Stomach (tissue), 9 donors: ENCODE results near the gene MT1G. TPM values are rescaled to one million over a fixed set of nuclear protein-coding genes. Genes with fewer than 3 reads are reported as not detected.
A peak's percentile ranks its signal among the peaks of the same experiment; 100 is the strongest.

ENCODE experiments used
- DNase-seq, 2 donors: peaks; one replicate each; pipeline versions ENCODE4 v3.0.0 to v3.0.0-alpha.2; 2013 to 2019
- H3K27ac ChIP-seq, 5 donors: fragments of 200-600 bp in 4 of 5; sonication (generic) in 4 of 5; one replicate each; pipeline ENCODE4 v1.5.1; 2013 to 2019; ENCODE audit warnings: mild to moderate bottlenecking in 1 of 5, moderate library complexity in 1 of 5
- H3K27me3 ChIP-seq, 3 donors: fragments of 200-600 bp; sonication (generic); one replicate each; pipeline ENCODE4 v1.5.1; 2017 to 2019; ENCODE audit warnings: mixed run types in 1 of 3
- H3K36me3 ChIP-seq, 4 donors: fragments of 200-600 bp; sonication (generic); 1 replicate in 3 of 4; 2 replicates in 1 of 4; pipeline ENCODE4 v1.5.1; 2016 to 2019
- H3K4me1 ChIP-seq, 4 donors: fragments of 200-600 bp; sonication (generic); one replicate each; pipeline ENCODE4 v1.5.1; 2016 to 2019
- H3K4me3 ChIP-seq, 4 donors: fragments of 200-600 bp; sonication (generic) in 3 of 4; one replicate each; pipeline ENCODE4 v1.5.1; 2016 to 2019; ENCODE audit warnings: mild to moderate bottlenecking in 1 of 4
- H3K9me3 ChIP-seq, 4 donors: fragments of 200-600 bp; sonication (generic); one replicate each; pipeline ENCODE4 v1.5.1; 2016 to 2019
- CTCF ChIP-seq, 7 experiments: fragments of 450-650 bp in 4 of 7; fragments of 200-600 bp in 3 of 7; sonication (generic) in 3 of 7; IDR thresholded peaks; one replicate each; pipeline ENCODE4 v1.5.1; 2016 to 2019; ENCODE audit warnings: antibody characterized with exemption in 7 of 7, control low read depth in 2 of 7, mild to moderate bottlenecking in 1 of 7
- EP300 ChIP-seq: sonication (generic); formaldehyde crosslinking; IDR thresholded peaks from one replicate; pipeline ENCODE4 v1.6.1; 2017; ENCODE audit warnings: antibody characterized with exemption
- POLR2A ChIP-seq, 4 donors: fragments of 450-650 bp; IDR thresholded peaks; one replicate each; pipeline ENCODE4 v1.6.1; 2016; ENCODE audit warnings: antibody characterized with exemption in 4 of 4, control low read depth in 2 of 4, mild to moderate bottlenecking in 1 of 4, moderate library complexity in 1 of 4
- POLR2AphosphoS5 ChIP-seq, 3 donors: sonication (generic); formaldehyde crosslinking; IDR thresholded peaks; one replicate each; pipeline ENCODE4 v1.6.1; 2016; ENCODE audit warnings: antibody characterized with exemption in 3 of 3
- WGBS, 5 donors: extraction: QIAGEN DNeasy Blood & Tissue Kit in 3 of 5; methylation state at CpG; one replicate each; pipeline versions ENCODE4 v1.1.5 to v1.1.7; 2013 to 2018; 5-methylcytosine and 5-hydroxymethylcytosine counted together
- intact Hi-C: fragments of 100-400 bp; cut with DNase I; formaldehyde crosslinking; loops from one replicate; pipeline ENCODE4 v1.15.1; 2023; ENCODE audit warnings: low total_unique reads
- polyA plus RNA-seq, 3 donors: library from polyadenylated mRNA; stranded (reverse); fragments of 200-250 nt; gene quantifications; one replicate each; pipeline ENCODE4 v1.2.3, GENCODE V29; 2013
- total RNA-seq, 5 donors: library from RNA; depleted of rRNA; stranded (reverse); fragments of >200 nt; gene quantifications; one replicate each; pipeline versions ENCODE4 v1.1.0 to v1.2.3, GENCODE V29; 2014 to 2016
- donor health status: healthy with polysubstance abuse.
- donor health status: Bipolar disorder and iron deficiency.
- donor health status: healthy.

The MT1G gene
- total and polyA plus RNA-seq, 8 donors = 174 to 4,171 (median 873) TPM; not detected in 2

GRCh38 chr16:56637814-56638750 lies 29.8 kb downstream of the MT1G start, which contains the start of gene MT1A:
TSS of gene MT1A (plus strand) at chr16:56638666. CDS start at chr16:56638739, 73 bp downstream.
- peak within 1 kb of the TSS; percentile 60 to 85 (median 80) for H3K27ac ChIP-seq

DNA sequence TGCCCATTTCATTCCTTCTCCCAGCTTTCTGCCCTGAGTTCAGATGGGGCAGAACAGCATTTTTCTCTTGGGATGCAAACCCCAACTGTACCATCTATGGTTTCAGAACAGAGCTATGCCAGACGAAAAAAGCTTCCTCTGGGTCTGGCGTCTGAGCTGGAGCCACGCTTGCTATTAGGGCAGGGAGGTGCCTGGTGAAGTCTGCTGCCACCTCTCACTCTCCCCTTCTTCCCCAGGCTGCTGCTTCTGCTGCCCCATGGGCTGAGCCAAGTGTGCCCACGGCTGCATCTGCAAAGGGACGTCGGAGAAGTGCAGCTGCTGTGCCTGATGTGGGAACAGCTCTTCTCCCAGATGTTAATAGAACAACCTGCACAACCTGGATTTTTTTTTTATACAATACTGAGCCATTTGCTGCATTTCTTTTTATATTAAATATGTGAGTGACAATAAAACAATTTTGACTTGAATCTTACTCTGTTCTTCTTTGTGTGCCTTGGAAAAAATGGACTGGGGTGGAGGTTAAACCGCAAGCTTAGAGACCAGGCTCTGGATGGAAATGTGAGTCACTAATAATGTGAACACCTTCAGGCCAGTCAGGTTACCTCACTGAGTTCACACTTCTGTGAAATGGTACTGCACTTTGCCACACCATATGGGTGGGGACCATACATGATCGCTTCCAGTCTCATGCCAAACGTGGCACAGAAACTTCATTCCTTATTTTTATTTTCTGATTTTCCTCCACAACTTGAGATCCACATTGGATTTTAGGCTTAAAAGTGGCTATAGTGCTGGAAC lies 31.1 kb downstream of the MT1G start:
- peaks cover 0 to 90% (median 15%) of the 10 kb centered on the region in 3 donors for H3K27me3 ChIP-seq
- H3K36me3 ChIP-seq = no peaks in the 10 kb centered on the region
- no peaks in the 10 kb centered on the region for H3K9me3 ChIP-seq
- H3K4me1 ChIP-seq = peaks cover 29 to 69% (median 51%) of the 10 kb centered on the region in 4 donors
- WGBS, 5 donors = 54 to 76% (median 59%) methylated on average over 9 of the region's 9 CpGs
- no peak overlapping the region for H3K4me3 ChIP-seq
- TF ChIP-seq POLR2AphosphoS5 (IDR thresholded peaks at IDR 0.05) (no peak), EP300 (no peak), CTCF (IDR thresholded peaks at IDR 0.05) (no peak)
- peak overlapping the region in 1 of 5 donors; percentile 83 for H3K27ac ChIP-seq
- intact Hi-C loops = no loop called here
- DNase-seq = no peak

More at GRCh38 chr16:56637814-56638750, 29.8 kb downstream of the MT1G start, which contains the start of gene MT1A:
- peaks cover 22 to 64% (median 49%) of the 10 kb centered on the region in 4 donors for H3K4me1 ChIP-seq
- H3K27me3 ChIP-seq = peaks cover 0 to 81% (median 11%) of the 10 kb centered on the region in 3 donors
- H3K9me3 ChIP-seq = no peaks in the 10 kb centered on the region
- intact Hi-C loops = no loop called here
- peak; percentile 83 to 87 for DNase-seq
- WGBS, 5 donors = 5 to 10% (median 7%) methylated on average over 47 to 68 of the region's 68 CpGs
- peak within 1 kb of the TSS; percentile 46 to 52 (median 50) for H3K4me3 ChIP-seq
- H3K36me3 ChIP-seq = no peaks in the 10 kb centered on the region
- peak in 1 of 4 donors; percentile 11 for TF ChIP-seq POLR2A (IDR thresholded peaks at IDR 0.05)
- no peak for TF ChIP-seq CTCF (IDR thresholded peaks at IDR 0.05)
- TF ChIP-seq EP300 = peak; percentile 16
- TF ChIP-seq POLR2AphosphoS5 (IDR thresholded peaks at IDR 0.05) = peak in 2 of 3 donors; percentile 71 to 85

DNA sequence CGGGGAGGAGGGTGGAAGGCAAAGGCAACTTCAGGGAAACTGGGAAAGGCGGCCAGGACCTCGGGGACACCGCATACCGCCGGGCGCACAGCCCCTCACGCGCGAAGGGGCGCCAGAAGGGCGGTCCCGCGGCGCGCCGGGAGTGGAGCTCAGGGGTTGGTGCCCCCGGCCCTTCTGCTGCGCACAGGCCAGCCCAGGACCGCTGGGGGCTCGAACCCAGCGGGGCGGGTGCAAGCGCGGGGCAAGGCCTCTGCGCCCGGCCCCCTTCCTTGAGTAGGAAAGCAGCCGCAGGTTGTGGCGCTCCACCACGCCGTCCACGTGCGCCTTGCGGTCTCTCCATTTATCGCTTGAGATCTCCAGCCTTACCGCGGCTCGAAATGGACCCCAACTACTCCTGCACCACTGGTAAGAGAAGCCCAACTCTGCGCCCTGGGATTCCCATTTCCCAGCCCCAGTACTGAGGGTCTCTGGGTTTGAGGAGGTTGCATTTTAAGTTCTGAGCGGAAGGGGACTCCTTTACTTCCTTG lies 32.4 kb downstream of the MT1G start:
- Histone ChIP-seq H3K4me1 (peaks cover 30 to 72% (median 54%) of the 10 kb centered on the region in 4 donors), H3K4me3 (peak overlapping the region; percentile 8 to 54 (median 22)), H3K27me3 (peaks cover 0 to 83% (median 15%) of the 10 kb centered on the region in 3 donors), H3K9me3 (no peaks in the 10 kb centered on the region), H3K36me3 (no peaks in the 10 kb centered on the region), H3K27ac (no peak overlapping the region)
- TF ChIP-seq POLR2A (IDR thresholded peaks at IDR 0.05) (no peak), CTCF (IDR thresholded peaks at IDR 0.05) (no peak), EP300 (no peak)
- intact Hi-C loops = no loop called here
- no peak for DNase-seq
- 12 to 41% (median 13%) methylated on average over 22 to 40 of the region's 40 CpGs for WGBS, 5 donors
